B cell (primary cell): Measurements from ENCODE around the gene KCNJ18.
"Not testable (repeated sequence)": the region's sequence is repeated elsewhere in the genome, so short reads cannot be mapped to it uniquely, and the experiment has no call there.

Source experiments
- CTCF ChIP-seq: fragments of 200-600 bp; IDR thresholded peaks from one replicate; pipeline ENCODE4 v1.8.0; 2022; ENCODE audit warnings: antibody characterized with exemption, mild to moderate bottlenecking
- EZH2 ChIP-seq: IDR thresholded peaks from 2 replicates; pipeline ENCODE4 v1.6.1; 2012; ENCODE audit warnings: borderline replicate concordance, low read depth, mild to moderate bottlenecking, moderate library complexity, low read length; ENCODE audit not compliant: insufficient read depth, poor library complexity, severe bottlenecking

DNA sequence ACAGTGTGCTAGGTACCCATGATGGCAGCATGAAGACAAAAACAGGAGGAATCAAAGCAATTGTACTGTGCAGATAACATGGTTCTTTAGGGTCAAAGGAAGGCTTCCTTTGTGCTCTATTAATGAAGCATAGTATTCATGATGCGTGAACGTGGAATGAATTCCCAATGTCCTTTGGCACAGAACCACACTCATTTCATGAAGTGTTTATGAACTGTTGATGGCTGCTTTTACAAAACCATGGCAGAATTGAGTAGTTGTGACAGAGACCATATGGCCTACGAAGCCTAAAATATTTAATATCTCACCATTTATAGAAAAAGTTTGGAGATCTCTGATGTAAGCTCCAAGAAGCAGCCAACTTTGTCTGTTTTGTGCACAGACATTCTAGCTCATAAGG, 22.4 kb downstream of the KCNJ18 start:
- not testable (repeated sequence) for TF ChIP-seq EZH2, CTCF
